HG03520 (cell line): ENCODE data around the gene SCYL3.
"Not testable (repeated sequence)": the region's sequence is repeated elsewhere in the genome, so short reads cannot be mapped to it uniquely, and the experiment has no call there.

ENCODE experiments used
- ATAC-seq: cut with Tn5 transposase; IDR thresholded peaks from one replicate; pipeline ENCODE4 v1.9.1; 2021; ENCODE audit warnings: mild to moderate bottlenecking, moderate library complexity; ENCODE audit not compliant: unreplicated experiment

SCYL3 gene

GRCh38 chr1:169873582-169874199, 20.0 kb downstream of the SCYL3 start:
- ATAC-seq, result no peak

- no peak for ATAC-seq
Measured at GRCh38 chr1:169872906-169873305, 20.8 kb downstream of the SCYL3 start.

GRCh38 chr1:169871988-169872387, 21.7 kb downstream of the SCYL3 start:
- ATAC-seq, result not testable (repeated sequence)

DNA sequence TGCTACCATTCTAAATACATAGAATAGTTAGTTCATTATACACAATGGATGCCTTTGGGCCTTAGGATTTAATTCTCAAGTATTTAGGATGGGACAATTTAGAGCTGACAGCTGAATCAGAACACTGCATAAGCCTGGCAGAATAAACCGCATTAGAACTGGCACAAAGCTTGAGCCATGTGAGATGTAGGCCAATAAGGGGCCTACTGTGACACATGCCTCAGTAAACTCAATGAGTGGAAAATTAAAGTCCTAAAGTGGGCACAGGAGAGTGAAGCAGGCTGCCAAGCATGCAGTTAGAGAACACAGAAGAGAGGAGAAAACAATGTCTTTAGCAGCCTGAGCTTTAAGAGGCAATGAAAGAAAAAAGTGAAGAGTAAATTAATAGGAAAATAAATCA, 24.3 kb downstream of the SCYL3 start:
- no peak for ATAC-seq

DNA sequence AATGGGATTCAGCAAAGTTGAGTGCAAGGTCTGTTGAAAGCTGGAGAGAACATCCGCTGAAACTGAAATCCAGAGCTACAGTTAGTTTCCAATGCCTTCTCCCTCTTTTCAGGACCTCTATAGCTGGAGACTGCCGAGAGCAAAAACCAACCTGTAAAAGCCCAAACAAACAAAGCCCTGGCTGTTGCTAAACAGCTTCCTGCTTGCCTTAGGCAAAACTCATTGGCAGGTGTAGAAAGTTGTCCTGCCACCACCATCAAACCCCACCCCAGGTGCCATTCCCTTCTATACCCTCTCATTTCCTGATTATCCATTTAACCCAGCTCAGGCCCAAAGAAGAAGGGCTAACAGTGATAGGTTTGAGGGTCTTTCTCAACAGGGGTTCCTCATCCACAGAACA, 24.7 kb downstream of the SCYL3 start:
- no peak for ATAC-seq

DNA sequence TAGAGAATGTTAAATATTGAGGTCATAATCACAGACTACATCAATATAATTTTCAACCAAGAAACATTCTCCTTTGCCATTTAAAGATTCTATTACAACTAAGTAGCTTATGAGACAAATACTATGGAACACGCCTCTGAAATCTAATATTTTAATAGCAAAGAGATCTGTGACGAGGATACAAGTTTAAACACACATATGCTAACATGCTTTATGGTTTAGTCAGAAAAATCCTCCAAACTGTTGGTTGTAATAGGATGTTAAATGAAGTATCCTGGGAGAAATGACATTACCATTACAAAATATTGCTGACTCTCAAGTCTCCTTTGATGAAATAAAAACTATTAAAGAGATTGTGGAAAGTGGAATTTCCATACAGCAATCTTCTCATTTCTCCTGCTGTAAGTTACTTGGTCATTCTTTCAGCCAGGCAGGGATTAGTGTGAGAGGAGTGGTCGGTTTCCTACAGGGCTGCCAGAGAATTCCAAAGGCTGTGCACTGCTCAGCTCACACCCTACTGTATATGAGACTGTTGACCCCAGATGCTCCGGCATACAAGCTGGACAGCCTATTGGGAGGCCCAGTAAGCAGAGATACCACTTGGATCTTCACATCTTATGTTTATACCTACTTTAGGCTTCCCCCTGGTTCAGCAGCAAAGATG, 26.6 kb downstream of the SCYL3 start:
- ATAC-seq, result no peak

DNA sequence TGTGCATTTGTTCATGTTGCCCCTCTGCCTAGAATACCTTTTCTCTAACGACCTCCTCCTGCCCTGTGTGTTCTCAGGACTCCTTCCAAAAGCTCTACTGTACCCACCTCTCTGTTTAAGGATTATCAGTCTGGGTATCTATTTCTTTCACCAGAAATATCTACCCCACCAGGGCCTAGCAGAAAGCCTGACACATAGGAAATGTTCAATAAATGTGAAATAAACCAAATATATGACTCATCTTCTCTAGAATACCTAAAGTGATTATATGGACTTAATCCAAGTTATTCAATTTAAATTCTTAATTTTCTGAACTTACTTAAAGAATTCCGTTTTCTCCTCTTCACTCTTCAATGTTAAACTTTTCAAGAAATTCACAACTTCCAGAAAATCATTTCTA, 27.1 kb downstream of the SCYL3 start:
- ATAC-seq, result no peak

DNA sequence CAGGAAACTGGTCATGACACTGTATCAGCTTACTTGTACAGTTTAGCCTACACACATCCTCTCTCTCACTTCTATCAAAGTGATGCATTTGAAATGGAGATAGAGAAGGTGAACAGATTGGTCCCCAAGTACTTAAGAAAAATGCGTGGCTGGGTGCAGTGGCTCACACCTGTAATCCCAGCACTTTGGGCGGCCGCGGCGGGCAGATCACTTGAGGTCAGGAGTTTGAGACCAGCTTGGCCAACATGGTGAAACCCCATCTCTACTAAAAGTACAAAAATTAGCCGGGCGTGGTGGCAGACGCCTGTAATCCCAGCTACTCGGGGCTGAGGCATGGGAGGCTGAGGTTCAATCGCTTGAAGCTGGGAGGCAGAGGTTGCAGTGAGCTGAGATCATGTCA, 29.2 kb downstream of the SCYL3 start:
- not testable (repeated sequence) for ATAC-seq

DNA sequence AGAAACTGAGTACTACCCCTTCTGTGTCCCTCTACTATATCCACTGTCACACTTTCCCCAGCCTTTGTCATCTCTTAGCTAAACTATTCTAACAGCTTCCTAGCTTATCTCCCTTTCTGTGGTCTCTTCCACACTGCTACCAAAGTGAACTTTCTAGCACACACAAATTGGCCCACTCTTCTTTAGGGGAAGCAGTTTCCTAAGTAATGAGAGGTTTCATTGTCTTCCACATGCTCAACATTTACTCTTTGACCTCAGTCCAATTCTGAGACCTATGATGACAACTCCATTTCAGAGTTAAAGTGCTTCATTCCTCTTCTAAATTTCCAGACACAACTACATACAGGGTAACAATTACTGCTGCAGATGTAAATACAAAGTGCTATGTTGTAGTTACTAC, 32.9 kb downstream of the SCYL3 start:
- no peak for ATAC-seq

DNA sequence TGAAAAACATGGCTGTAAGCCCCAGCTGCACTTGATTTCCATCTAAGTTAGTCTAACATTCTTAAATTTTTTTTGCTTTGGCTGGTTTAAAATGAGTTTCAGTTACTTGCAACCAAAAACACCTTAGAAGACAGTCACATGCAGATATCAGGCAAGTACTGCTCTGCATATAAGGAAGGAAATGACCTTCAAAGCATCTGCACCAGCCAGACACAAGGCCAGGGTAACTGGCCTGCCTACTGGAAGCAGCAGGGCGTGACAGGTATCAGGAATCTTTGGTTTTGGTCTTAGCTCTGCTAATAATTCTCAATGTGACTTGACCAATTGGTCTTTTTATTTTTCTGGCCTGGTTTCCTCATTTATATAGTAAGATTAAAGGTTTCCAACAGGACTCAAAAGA, 33.5 kb downstream of the SCYL3 start:
- ATAC-seq, result no peak

DNA sequence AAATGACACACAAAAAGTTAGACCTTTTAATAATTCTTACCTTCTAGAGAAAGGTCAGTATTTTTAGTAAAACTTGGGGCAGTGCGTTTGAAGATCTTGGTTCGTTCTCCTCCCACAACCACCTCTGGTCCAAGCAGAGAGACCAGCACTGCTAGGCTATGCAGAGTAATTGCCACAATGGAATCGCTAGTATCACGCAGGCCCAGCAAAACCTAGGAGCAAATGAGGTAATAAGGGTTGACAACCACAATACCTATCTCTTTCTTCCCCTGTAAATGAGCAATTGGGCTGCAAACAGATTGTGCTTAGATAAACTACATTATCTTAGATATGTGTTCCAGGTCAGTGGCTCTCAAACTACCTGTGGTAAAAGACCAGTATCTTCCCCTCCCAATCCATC, 34.7 kb downstream of the SCYL3 start:
- no peak for ATAC-seq

- no peak for ATAC-seq
Measured at GRCh38 chr1:169858467-169858866, 35.2 kb downstream of the SCYL3 start.

GRCh38 chr1:169853341-169853740, 40.4 kb downstream of the SCYL3 start:
- no peak for ATAC-seq

GRCh38 chr1:169849346-169850022, 44.2 kb downstream of the SCYL3 start:
- ATAC-seq, result no peak

GRCh38 chr1:169848456-169848855, 45.2 kb downstream of the SCYL3 start:
- ATAC-seq, result no peak

DNA sequence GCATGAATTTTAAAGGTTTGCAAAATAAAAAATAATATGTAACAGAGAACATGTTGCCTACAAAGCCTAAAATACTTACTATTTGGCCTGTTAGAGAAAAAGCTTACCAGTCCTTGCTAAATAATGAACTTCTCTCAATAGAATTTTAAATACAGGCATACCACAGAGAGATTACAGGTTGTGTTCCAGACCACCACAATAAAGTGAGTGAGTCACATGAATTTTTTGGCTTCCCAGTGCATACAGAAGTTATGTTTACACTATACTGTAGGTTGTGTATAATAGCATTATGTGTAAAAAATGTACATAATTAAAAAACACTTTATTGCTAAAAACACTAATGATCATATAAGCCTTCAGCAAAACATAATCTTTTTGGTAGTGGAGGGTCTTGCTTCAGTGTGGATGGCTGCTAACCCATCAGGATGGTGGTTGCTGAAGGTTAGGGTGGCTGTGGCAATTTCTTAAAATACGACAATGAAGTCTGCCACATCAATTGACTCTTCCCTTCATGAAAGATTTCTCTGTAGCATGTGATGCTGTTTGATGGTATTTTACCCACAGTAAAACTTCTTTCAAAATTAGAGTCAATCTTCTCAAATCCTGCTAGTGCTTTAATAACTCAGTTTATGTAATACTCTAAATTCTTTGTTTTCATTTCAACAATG, 48.6 kb downstream of the SCYL3 start:
- ATAC-seq, result no peak

- ATAC-seq, result no peak
Measured at GRCh38 chr1:169838942-169839341, 54.8 kb downstream of the SCYL3 start.

GRCh38 chr1:169836198-169836597, 57.5 kb downstream of the SCYL3 start:
- ATAC-seq, result no peak

DNA sequence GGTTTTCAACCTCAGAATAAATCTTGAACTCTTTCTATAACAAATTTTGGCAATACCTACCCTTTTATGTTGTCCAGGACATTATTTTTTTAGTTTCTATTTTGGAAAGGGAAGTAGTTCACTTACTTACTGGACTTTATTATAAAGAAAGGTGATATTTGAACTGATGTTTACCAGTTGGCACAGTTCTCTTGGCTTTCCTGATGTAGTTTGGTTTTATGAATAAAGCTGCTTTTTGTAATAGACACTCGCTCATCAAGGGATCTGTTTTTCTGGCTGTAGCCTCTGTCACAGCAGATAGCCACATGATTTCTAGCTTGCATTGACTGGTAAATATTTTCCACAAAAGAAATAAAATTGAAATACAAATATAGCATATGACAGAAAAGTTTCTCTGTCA, 58.0 kb downstream of the SCYL3 start:
- no peak for ATAC-seq

DNA sequence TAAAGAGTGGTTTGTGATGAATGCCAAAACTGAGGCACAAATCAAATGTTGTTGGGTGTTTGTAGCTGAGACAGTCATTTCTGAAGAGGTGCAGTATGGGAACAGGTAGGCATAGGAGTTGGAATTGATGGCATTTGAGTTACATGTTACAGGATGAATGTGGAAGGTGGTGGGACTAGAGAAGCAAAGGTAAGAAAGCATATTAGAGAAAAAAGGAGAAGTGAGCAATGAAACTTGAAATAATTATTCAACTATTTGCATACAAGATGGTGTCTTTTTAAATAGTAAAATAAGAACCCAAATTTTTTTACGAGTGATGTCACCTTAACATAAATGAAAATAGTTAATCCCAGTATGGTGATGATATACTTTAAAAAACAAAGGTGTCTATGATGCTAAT, 58.8 kb downstream of the SCYL3 start:
- no peak for ATAC-seq

DNA sequence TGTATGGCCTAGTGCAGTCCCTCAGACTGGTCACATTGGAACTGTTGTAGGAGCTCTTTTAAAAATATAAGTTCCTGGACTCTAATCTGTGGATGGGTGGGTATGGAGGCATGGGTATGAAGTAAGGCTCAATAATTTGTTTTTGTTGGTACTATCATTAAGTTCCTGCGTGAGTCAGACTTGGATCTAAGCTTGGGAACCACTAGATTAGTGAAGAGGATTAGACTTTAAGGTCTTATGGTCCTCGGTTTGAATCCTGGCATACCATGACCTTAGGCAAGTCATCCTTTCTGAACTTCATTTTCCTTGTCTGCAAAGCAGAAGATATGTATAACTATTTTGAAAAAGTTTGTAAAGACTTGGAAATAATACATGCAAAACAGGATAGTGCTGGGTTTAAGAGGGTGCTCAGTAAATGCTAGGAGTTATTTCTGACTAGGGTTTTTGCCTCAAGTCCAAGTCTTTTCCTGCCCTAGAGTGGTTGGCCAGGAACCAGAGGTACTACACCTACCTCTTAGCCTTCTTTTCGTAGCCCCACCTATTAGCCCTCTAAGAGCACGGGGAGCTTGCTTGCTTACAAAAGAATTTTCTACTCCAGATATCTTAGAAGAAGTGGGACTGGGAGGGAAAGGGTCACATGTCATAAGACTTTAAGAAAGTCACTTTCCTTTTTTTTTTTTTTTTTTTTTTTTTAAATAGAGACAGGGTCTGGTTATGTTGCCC, 60.4 kb downstream of the SCYL3 start:
- ATAC-seq, result no peak
